Body of pancreas (tissue), 4 donors: ENCODE measurements around the gene AQP1. TPM values are rescaled to one million over a fixed set of nuclear protein-coding genes. Genes with fewer than 3 reads are reported as not detected.

Source experiments
- ATAC-seq: fragments of 150-250 bp; one replicate; pipeline ENCODE4 v1.9.1; 2016
- DNase-seq, 4 donors: peaks; one replicate each; pipeline ENCODE4 v3.0.0-alpha.2; 2019
- H3K27ac ChIP-seq, 4 donors: fragments of 200-600 bp; sonication (generic); 1 replicate in 3 of 4; 2 replicates in 1 of 4; pipeline versions ENCODE4 v1.5.1 to v1.6.1; 2016 to 2019; ENCODE audit warnings: mild to moderate bottlenecking in 1 of 4, mixed read lengths in 1 of 4, moderate library complexity in 1 of 4
- H3K27me3 ChIP-seq, 2 donors: fragments of 200-600 bp; sonication (generic); one replicate each; pipeline ENCODE4 v1.6.0; 2016; ENCODE audit warnings: mild to moderate bottlenecking in 1 of 2
- H3K36me3 ChIP-seq, 2 donors: fragments of 200-600 bp; sonication (generic); replicated peaks in 1 of 2; 2 replicates each; pipeline ENCODE4 v1.5.1; 2016; ENCODE audit warnings: low read depth in 2 of 2; ENCODE audit not compliant: insufficient read depth in 1 of 2
- H3K4me1 ChIP-seq: fragments of 200-600 bp; sonication (generic); one replicate; pipeline ENCODE4 v1.6.0; 2016
- H3K4me3 ChIP-seq, 2 donors: fragments of 200-600 bp; sonication (generic); 1 replicate in 1 of 2; 2 replicates in 1 of 2; pipeline ENCODE4 v1.5.1; 2016 to 2019
- H3K9me3 ChIP-seq, 3 donors: fragments of 200-600 bp; sonication (generic); 1 replicate in 2 of 3; 2 replicates in 1 of 3; pipeline ENCODE4 v1.5.1; 2016
- CTCF ChIP-seq, 7 experiments: fragments of 450-650 bp in 4 of 7; fragments of 200-600 bp in 3 of 7; sonication (generic) in 3 of 7; IDR thresholded peaks; one replicate each; pipeline ENCODE4 v1.5.1; 2016 to 2019; ENCODE audit warnings: antibody characterized with exemption in 7 of 7
- POLR2A ChIP-seq, 3 donors: fragments of 450-650 bp; IDR thresholded peaks; one replicate each; pipeline ENCODE4 v1.6.1; 2016; ENCODE audit warnings: antibody characterized with exemption in 3 of 3, mild to moderate bottlenecking in 2 of 3
- WGBS, 2 donors: methylation state at CpG; one replicate each; pipeline ENCODE4 v1.1.5; 2017; 5-methylcytosine and 5-hydroxymethylcytosine counted together
- intact Hi-C: fragments of 100-400 bp; cut with DNase I; formaldehyde crosslinking; loops from one replicate; pipeline ENCODE4 v1.15.1; 2023
- total RNA-seq, 2 donors: library from RNA; depleted of rRNA; stranded (reverse); fragments of >200 nt; gene quantifications; one replicate each; pipeline ENCODE4 v1.1.0, GENCODE V29; 2016

AQP1 gene
- 100 to 1,000 TPM; 197 to 204 TPM for total RNA-seq

GRCh38 chr7:30911561-30911969, at the start of gene AQP1:
AQP1 (plus strand) TSS chr7:30911853; CDS start chr7:30911910, 57 bp downstream.
- peak; percentile 83 to 92 (median 90) for DNase-seq
- intact Hi-C loops: no loop called here
- 37 to 48% methylated on average over 7 to 12 of the region's 12 CpGs for WGBS, 2 donors

GRCh38 chr7:30862995-30863705, 48.5 kb upstream of the AQP1 start:
- Histone ChIP-seq H3K4me1 (peaks cover 22% of the 10 kb centered on the region), H3K9me3 (no peaks in the 10 kb centered on the region), H3K4me3 (no peak overlapping the region), H3K36me3 (no peaks in the 10 kb centered on the region), H3K27ac (no peak overlapping the region), H3K27me3 (no peaks in the 10 kb centered on the region)
- DNase-seq (no peak), ATAC-seq (no peak)
- TF ChIP-seq CTCF (IDR thresholded peaks at IDR 0.05) (no peak), POLR2A (IDR thresholded peaks at IDR 0.05) (no peak)
- 87 to 88% methylated on average over 9 of the region's 9 CpGs for WGBS, 2 donors
- intact Hi-C loops: no loop called here

More at GRCh38 chr7:30911561-30911969, at the start of gene AQP1:
- Histone ChIP-seq H3K27ac (peak within 1 kb of the TSS; percentile 52 to 75 (median 72)), H3K4me3 (peak within 1 kb of the TSS; percentile 0 to 38), H3K27me3 (no peaks in the 10 kb centered on the region), H3K4me1 (peaks cover 96% of the 10 kb centered on the region), H3K9me3 (no peaks in the 10 kb centered on the region), H3K36me3 (no peaks in the 10 kb centered on the region)
- TF ChIP-seq CTCF (IDR thresholded peaks at IDR 0.05) (peak in 4 of 7 experiments; percentile 11 to 29 (median 24)), POLR2A (IDR thresholded peaks at IDR 0.05) (peak; percentile 83 to 98 (median 97))
- peak; percentile 82 for ATAC-seq

GRCh38 chr7:30863706-30864035, 48.0 kb upstream of the AQP1 start:
- no peak overlapping the region for H3K4me3 ChIP-seq
- no peak for DNase-seq
- no peaks in the 10 kb centered on the region for H3K27me3 ChIP-seq
- H3K36me3 ChIP-seq: no peaks in the 10 kb centered on the region
- ATAC-seq: no peak
- intact Hi-C loops: no loop called here
- TF ChIP-seq POLR2A (IDR thresholded peaks at IDR 0.05) (no peak), CTCF (IDR thresholded peaks at IDR 0.05) (no peak)
- no peaks in the 10 kb centered on the region for H3K9me3 ChIP-seq
- whole genome bisulfite sequencing, 2 donors: 65 to 79% methylated on average over 4 of the region's 4 CpGs
- H3K4me1 ChIP-seq: peaks cover 22% of the 10 kb centered on the region
- H3K27ac ChIP-seq: no peak overlapping the region

- Histone ChIP-seq H3K4me1 (peaks cover 22% of the 10 kb centered on the region), H3K9me3 (no peaks in the 10 kb centered on the region), H3K4me3 (no peak overlapping the region), H3K27ac (no peak overlapping the region), H3K36me3 (no peaks in the 10 kb centered on the region), H3K27me3 (no peaks in the 10 kb centered on the region)
- ATAC-seq (no peak), DNase-seq (no peak)
- intact Hi-C loops: no loop called here
- WGBS, 2 donors: 60 to 85% methylated on average over 3 of the region's 3 CpGs
- no peak for TF ChIP-seq POLR2A (IDR thresholded peaks at IDR 0.05)
- no peak for TF ChIP-seq CTCF (IDR thresholded peaks at IDR 0.05)
These were observed 47.6 kb upstream of the AQP1 start for GRCh38 chr7:30864101-30864500.

GRCh38 chr7:30865076-30865475, 46.6 kb upstream of the AQP1 start:
- 92 to 94% methylated on average over 4 of the region's 4 CpGs for WGBS, 2 donors
- ATAC-seq (no peak), DNase-seq (no peak)
- Histone ChIP-seq H3K36me3 (no peaks in the 10 kb centered on the region), H3K4me1 (peaks cover 13% of the 10 kb centered on the region), H3K27me3 (no peaks in the 10 kb centered on the region), H3K9me3 (no peaks in the 10 kb centered on the region), H3K27ac (no peak overlapping the region), H3K4me3 (no peak overlapping the region)
- intact Hi-C loops: no loop called here
- TF ChIP-seq POLR2A (IDR thresholded peaks at IDR 0.05): no peak
- no peak for TF ChIP-seq CTCF (IDR thresholded peaks at IDR 0.05)
